ENCODE results near the gene CSPG4.
"Not testable (repeated sequence)": the region's sequence is repeated elsewhere in the genome, so short reads cannot be mapped to it uniquely, and the experiment has no call there.

DNA sequence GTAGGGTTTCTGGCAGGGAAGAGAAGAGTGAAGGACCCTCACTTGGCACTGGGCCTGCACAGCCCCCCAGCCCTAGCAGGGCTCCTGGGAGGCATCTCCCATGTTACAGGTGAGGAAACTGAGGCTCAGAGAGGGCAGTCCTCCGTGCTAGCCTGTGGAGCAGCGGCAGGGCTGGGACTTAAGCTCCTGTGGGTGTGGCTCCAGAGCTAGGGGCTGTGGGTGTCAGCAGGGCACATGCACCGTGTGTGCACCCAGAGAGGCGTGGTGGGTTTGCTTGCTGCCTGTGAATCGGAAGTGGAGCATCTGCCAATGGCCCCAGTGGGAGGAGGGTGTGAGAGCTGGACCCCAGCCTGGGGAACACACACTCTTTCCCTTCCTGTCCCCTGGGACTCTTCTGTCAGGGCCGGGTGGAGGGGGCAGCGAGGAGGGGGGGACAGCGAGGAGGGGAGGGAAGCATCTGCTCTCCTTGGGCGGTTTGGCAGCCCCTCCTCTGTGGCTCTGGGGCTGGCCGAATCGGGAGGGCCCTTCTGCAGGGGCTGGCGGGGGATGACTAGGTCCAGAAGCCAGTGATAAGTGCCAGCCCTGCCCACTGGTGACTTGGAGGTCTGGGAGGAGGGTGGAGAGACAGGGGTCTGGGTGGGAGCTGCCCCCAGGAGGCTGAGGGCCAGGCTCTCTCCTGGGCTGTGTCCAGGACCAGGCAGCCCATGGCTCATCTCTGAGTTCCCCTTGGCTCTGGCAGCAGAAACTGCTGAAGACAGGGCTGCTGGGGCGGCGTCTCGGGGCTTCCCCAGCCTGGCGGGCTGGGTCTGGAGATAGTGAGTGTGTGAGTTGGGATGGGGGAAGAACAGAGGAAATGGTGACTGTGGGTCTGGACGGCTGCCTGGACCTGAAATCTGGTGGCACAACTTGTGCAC lies 12.4 kb downstream of the CSPG4 start:
- TF ChIP-seq, protein P1, sequence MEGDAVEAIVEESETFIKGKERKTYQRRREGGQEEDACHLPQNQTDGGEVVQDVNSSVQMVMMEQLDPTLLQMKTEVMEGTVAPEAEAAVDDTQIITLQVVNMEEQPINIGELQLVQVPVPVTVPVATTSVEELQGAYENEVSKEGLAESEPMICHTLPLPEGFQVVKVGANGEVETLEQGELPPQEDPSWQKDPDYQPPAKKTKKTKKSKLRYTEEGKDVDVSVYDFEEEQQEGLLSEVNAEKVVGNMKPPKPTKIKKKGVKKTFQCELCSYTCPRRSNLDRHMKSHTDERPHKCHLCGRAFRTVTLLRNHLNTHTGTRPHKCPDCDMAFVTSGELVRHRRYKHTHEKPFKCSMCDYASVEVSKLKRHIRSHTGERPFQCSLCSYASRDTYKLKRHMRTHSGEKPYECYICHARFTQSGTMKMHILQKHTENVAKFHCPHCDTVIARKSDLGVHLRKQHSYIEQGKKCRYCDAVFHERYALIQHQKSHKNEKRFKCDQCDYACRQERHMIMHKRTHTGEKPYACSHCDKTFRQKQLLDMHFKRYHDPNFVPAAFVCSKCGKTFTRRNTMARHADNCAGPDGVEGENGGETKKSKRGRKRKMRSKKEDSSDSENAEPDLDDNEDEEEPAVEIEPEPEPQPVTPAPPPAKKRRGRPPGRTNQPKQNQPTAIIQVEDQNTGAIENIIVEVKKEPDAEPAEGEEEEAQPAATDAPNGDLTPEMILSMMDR (IDR thresholded peaks at IDR 0.05), result not testable (repeated sequence)
- TF ChIP-seq POLR2A (IDR thresholded peaks at IDR 0.05), result not testable (repeated sequence)

Measured in ovary (tissue), 3 donors.